Stimulated activated CD4-positive, alpha-beta T cell treated with anti-CD3 and anti-CD28 coated beads, Interleukin-4, amount 100 ng/mL, for 48 hours (primary cell): ENCODE measurements around the gene TFF3.
A peak's percentile ranks its signal among the peaks of the same experiment; 100 is the strongest.
"Not testable (repeated sequence)": the region's sequence is repeated elsewhere in the genome, so short reads cannot be mapped to it uniquely, and the experiment has no call there.

Source experiments
- DNase-seq, 2 donors: peaks; one replicate each; pipeline ENCODE4 v3.0.0-alpha.2; 2020; ENCODE audit warnings: low read depth in 2 of 2

Gene TFF3

GRCh38 chr21:42304556-42305454 is 10.4 kb downstream of the TFF3 start:
- no peak for DNase-seq

- DNase-seq: no peak
These were observed 11.8 kb downstream of the TFF3 start for GRCh38 chr21:42303443-42303842.

GRCh38 chr21:42302794-42303193 is 12.4 kb downstream of the TFF3 start:
- DNase-seq: no peak

GRCh38 chr21:42302076-42302650 is 13.0 kb downstream of the TFF3 start:
- DNase-seq: no peak

GRCh38 chr21:42301371-42302075 is 13.7 kb downstream of the TFF3 start:
- no peak for DNase-seq

- no peak for DNase-seq
These were observed 14.3 kb downstream of the TFF3 start for GRCh38 chr21:42300956-42301355.

- no peak for DNase-seq
These were observed 15.1 kb downstream of the TFF3 start for GRCh38 chr21:42300045-42300583.

- peak in 1 of 2 donors; percentile 29 for DNase-seq
These were observed 15.7 kb downstream of the TFF3 start for GRCh38 chr21:42299324-42300044.

GRCh38 chr21:42298657-42299056 is 16.6 kb downstream of the TFF3 start:
- DNase-seq: no peak

GRCh38 chr21:42298237-42298636 is 17.0 kb downstream of the TFF3 start:
- DNase-seq: no peak

GRCh38 chr21:42297377-42297776 is 17.8 kb downstream of the TFF3 start:
- no peak for DNase-seq

- no peak for DNase-seq
These were observed 18.7 kb downstream of the TFF3 start for GRCh38 chr21:42296501-42296900.

GRCh38 chr21:42295845-42296244 is 19.4 kb downstream of the TFF3 start:
- DNase-seq: no peak

- DNase-seq: no peak
These were observed 20.8 kb downstream of the TFF3 start for GRCh38 chr21:42294273-42294880.

GRCh38 chr21:42293649-42294272 is 21.4 kb downstream of the TFF3 start:
- DNase-seq: no peak

- not testable (repeated sequence) for DNase-seq
These were observed 22.6 kb downstream of the TFF3 start for GRCh38 chr21:42292563-42293142.

GRCh38 chr21:42291751-42292562 is 23.3 kb downstream of the TFF3 start:
- DNase-seq: no peak

GRCh38 chr21:42291003-42291750 is 24.0 kb downstream of the TFF3 start:
- no peak for DNase-seq

GRCh38 chr21:42290505-42290904 is 24.7 kb downstream of the TFF3 start:
- no peak for DNase-seq
